Measurements from ENCODE around the gene CST1. TPM values are rescaled to one million over a fixed set of nuclear protein-coding genes. Genes with fewer than 3 reads are reported as not detected.

The CST1 gene
- polyA plus RNA-seq, 1 of the 3 experiments (the other 2 are of a cell fraction) = not detected

- ChIA-PET CTCF (no interaction called here), POLR2A (no interaction called here)
- Histone ChIP-seq H3K79me2 (ENCODE audit: insufficient read depth) (no peaks in the 10 kb centered on the region), H3K27ac (ENCODE audit: low read depth in 2 of 2, low read length in 1 of 2) (no peak overlapping the region), H3K4me1 (ENCODE audit: control insufficient read depth in 1 of 2, insufficient read depth in 2 of 2, low read depth in 1 of 2, low read length in 1 of 2) (no peaks in the 10 kb centered on the region), H3F3A (replicated peaks; ENCODE audit: insufficient read depth) (no peaks in the 10 kb centered on the region), H3K9me2 (no peaks in the 10 kb centered on the region), H4K20me1 (ENCODE audit: insufficient read depth) (no peaks in the 10 kb centered on the region), H3K4me3 (ENCODE audit: low read depth in 2 of 2, low read length in 1 of 2) (no peak overlapping the region), H3K9ac (no peak overlapping the region), H3K4me2 (no peak overlapping the region), H3K27me3 (ENCODE audit: insufficient read depth) (peaks cover 9% of the 10 kb centered on the region; the same call in 1 of the 2 replicates), H3K9me3 (no peaks in the 10 kb centered on the region), H3K36me3 (replicated peaks in 1 of 2; ENCODE audit: control insufficient read depth in 1 of 2, insufficient read depth in 2 of 2, low read length in 1 of 2) (no peaks in the 10 kb centered on the region), H2AFZ (ENCODE audit: low read depth) (no peak overlapping the region)
- DNase-seq = no peak
- 15% methylated on average over 2 of the region's 2 CpGs for WGBS (ENCODE audit: low lambda C conversion rate)
- no peak for TF ChIP-seq POLR2AphosphoS5 (IDR thresholded peaks at IDR 0.05; ENCODE audit: low read depth, low read length)
- no peak for TF ChIP-seq CTCF (IDR thresholded peaks at IDR 0.05)
- TF ChIP-seq, protein P1, sequence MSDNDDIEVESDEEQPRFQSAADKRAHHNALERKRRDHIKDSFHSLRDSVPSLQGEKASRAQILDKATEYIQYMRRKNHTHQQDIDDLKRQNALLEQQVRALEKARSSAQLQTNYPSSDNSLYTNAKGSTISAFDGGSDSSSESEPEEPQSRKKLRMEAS (IDR thresholded peaks at IDR 0.05; ENCODE audit: low read depth) = no peak
- no peak for TF ChIP-seq JUND (IDR thresholded peaks at IDR 0.05)
- no peak for TF ChIP-seq TCF12 (IDR thresholded peaks at IDR 0.05)
- TF ChIP-seq, protein P2, sequence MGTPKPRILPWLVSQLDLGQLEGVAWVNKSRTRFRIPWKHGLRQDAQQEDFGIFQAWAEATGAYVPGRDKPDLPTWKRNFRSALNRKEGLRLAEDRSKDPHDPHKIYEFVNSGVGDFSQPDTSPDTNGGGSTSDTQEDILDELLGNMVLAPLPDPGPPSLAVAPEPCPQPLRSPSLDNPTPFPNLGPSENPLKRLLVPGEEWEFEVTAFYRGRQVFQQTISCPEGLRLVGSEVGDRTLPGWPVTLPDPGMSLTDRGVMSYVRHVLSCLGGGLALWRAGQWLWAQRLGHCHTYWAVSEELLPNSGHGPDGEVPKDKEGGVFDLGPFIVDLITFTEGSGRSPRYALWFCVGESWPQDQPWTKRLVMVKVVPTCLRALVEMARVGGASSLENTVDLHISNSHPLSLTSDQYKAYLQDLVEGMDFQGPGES (IDR thresholded peaks at IDR 0.05; ENCODE audit: low read depth, low read length) = no peak
- no peak for TF ChIP-seq FOSL2 (IDR thresholded peaks at IDR 0.05; ENCODE audit: borderline replicate concordance, low read depth)
- TF ChIP-seq NRF1 (IDR thresholded peaks at IDR 0.05; ENCODE audit: low read depth, low read length) = no peak
- TF ChIP-seq RFX5 (IDR thresholded peaks at IDR 0.05; ENCODE audit: low read length) = no peak
- no peak for TF ChIP-seq CHD2 (IDR thresholded peaks at IDR 0.05; ENCODE audit: low read length, partially characterized antibody)
- no peak for TF ChIP-seq FOXJ3 (CRISPR knock-in tag; IDR thresholded peaks at IDR 0.05)
- TF ChIP-seq ELF1 (IDR thresholded peaks at IDR 0.05) = no peak
- no peak for TF ChIP-seq USF1 (IDR thresholded peaks at IDR 0.05; ENCODE audit: borderline replicate concordance, low read depth)
- TF ChIP-seq RCOR1 (IDR thresholded peaks at IDR 0.05; ENCODE audit: low read length) = no peak
- no peak for TF ChIP-seq SMC3 (IDR thresholded peaks at IDR 0.05; ENCODE audit: low read depth, low read length)
- TF ChIP-seq USF2 (IDR thresholded peaks at IDR 0.05; ENCODE audit: borderline replicate concordance, low read depth, low read length) = no peak
- TF ChIP-seq MEF2A (IDR thresholded peaks at IDR 0.05; ENCODE audit: borderline replicate concordance, low read depth) = no peak
- no peak for TF ChIP-seq FOXM1 (IDR thresholded peaks at IDR 0.05; ENCODE audit: low read depth)
- TF ChIP-seq MXI1 (IDR thresholded peaks at IDR 0.05; ENCODE audit: low read depth, low read length) = no peak
Observed at GRCh38 chr20:23745247-23745646, 5.5 kb downstream of the CST1 start.

Data from SK-N-SH (cell line).